ENCODE measurements around the gene SPIB.
"Not testable (repeated sequence)": the region's sequence is repeated elsewhere in the genome, so short reads cannot be mapped to it uniquely, and the experiment has no call there.

The SPIB gene

DNA sequence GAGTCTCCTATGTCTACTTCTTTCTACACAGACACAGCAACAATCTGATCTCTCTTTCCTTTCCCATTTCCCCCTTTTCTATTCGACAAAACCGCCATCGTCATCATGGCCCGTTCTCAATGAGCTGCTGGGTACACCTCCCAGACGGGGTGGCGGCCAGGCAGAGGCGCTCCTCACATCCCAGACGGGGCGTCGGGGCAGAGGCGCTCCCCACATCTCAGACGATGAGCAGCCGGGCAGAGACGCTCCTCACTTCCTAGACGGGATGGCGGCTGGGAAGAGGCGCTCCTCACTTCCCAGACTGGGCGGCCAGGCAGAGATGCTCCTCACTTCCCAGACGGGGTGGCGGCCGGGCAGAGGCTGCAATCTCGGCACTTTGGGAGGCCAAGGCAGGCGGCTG, 27.8 kb upstream of the SPIB start:
- not testable (repeated sequence) for DNase-seq (ENCODE audit: low read depth in 2 of 2)

DNA sequence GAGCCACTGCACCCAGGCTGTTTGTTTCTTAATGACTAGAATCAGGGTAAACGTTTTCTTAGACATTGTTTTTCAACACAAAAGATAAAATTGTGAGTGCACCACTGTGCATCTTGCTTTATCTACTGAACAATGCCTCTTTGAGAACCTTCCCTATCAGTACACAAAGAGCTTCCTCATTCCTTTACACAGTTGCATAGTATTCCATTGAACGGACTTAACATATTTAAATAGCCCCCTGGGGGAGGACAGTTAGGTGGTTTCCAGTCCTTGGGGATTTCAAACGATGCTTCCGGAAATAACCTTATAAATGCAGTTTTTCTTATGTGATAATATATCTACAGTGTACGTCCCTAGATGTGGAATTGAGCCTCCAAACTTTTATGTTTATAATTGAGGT, 26.0 kb upstream of the SPIB start:
- DNase-seq (ENCODE audit: low read depth in 2 of 2), result no peak

DNA sequence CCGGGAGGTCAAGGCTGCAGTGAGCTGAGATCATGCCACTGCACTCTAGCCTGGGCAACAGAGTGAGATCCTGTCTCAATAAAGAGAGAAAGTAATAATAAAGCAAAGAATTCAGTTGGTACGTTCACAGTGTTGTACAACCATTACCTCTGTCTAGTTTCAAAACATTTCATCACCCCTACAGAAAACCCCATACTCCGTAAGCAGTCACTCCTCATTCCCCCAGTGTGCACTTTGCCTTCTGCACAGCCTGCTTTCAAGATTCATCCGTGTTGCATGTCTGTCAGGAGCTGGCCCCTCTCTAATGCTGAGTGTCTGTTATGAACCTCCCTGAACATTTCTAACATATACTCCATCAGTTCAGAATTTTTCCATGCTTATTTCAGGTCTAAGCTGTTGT, 25.1 kb upstream of the SPIB start:
- DNase-seq (ENCODE audit: low read depth in 2 of 2), result no peak

DNA sequence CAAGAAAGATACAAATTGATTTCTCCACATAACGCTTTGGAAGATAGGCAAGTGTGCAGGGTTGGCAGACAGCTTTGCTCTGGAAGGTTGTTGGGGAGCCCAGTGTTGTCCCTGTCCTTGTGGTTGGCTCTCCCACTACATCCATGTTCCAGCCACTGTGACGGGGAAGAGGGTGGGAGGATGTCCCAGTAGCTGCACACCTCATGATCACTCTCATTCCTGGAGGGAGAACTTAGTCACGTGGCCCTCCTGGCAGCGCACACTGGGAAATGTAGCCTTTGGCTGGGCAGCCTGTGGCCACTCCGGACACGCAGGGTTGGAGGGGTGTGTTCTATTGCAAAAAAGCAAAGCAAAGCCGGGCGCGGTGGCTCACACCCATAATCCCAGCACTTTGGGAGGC, 24.7 kb upstream of the SPIB start:
- no peak for DNase-seq (ENCODE audit: low read depth in 2 of 2)

DNA sequence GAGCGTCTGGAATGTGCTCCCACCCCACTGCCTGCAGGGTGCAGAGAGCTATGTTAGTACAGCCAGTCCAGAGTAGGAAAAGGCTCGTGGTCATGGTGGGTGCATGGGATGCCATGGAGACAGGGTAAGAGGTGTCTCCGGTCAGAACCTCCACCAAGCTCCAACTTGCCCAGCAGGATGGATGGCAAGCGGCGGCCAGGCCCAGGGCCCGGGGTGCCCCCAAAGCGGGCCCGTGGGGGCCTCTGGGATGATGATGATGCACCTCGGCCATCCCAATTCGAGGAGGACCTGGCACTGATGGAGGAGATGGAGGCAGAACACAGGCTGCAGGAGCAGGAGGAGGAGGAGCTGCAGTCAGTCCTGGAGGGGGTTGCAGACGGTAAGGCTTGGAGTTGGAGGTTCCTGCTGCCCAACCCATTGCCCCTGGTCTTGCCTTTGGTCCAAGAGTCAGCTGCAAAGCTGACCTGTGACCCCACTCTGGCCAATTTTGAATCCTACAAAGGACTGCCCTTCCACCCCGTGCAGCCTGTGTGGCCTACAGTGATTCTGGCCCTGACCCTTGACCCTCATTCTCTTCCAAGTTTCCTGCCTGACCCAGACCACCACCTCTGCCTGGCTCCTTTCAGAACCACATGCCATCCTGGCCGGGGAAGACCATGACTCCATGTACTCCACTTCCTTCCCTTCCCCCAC, 19.9 kb upstream of the SPIB start:
- DNase-seq (ENCODE audit: low read depth in 2 of 2), result no peak

DNA sequence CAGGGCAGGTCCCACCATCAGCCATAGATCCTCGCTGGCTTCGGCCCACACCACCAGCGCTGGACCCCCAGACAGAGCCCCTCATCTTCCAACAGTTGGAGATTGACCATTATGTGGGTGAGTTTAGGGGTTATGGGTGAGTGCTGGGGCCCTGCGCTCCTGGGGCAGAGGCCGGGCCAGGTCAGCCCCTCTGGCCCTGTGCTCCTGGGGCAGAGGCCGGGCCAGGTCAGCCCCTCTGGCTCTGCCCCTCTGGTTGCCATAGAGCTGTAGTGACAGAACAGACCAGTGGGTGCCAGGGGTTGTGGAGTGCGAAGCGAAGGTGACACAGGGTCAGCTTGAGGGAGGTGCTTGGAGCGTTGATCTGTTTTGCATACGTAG, 19.4 kb upstream of the SPIB start:
- DNase-seq (ENCODE audit: low read depth in 2 of 2), result no peak

DNA sequence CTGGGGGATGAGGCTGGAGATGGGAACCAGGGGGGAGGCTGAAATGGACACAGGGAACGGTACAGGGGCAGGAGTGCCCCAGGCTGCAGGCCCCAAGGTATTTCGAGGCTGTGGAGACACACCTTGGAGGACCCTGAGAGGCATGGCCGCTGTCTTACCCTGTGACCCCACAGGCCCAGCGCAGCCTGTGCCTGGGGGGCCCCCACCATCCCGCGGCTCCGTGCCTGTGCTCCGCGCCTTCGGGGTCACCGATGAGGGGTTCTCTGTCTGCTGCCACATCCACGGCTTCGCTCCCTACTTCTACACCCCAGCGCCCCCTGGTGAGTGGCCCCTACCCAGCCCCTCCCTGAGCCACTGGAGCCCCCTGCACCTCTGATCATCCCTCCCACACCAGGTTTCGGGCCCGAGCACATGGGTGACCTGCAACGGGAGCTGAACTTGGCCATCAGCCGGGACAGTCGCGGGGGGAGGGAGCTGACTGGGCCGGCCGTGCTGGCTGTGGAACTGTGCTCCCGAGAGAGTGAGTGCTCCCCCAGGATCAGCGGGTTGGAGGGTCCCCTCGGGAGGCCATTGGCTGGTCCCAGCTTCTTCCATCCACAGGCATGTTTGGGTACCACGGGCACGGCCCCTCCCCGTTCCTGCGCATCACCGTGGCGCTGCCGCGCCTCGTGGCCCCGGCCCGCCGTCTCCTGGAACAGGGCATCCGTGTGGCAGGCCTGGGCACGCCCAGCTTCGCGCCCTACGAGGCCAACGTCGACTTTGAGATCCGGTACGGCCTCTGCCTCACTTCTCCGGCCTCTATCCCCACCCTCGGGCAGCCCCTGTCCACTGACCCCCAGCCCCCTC, 16.9 kb upstream of the SPIB start:
- no peak for DNase-seq (ENCODE audit: low read depth in 2 of 2)

DNA sequence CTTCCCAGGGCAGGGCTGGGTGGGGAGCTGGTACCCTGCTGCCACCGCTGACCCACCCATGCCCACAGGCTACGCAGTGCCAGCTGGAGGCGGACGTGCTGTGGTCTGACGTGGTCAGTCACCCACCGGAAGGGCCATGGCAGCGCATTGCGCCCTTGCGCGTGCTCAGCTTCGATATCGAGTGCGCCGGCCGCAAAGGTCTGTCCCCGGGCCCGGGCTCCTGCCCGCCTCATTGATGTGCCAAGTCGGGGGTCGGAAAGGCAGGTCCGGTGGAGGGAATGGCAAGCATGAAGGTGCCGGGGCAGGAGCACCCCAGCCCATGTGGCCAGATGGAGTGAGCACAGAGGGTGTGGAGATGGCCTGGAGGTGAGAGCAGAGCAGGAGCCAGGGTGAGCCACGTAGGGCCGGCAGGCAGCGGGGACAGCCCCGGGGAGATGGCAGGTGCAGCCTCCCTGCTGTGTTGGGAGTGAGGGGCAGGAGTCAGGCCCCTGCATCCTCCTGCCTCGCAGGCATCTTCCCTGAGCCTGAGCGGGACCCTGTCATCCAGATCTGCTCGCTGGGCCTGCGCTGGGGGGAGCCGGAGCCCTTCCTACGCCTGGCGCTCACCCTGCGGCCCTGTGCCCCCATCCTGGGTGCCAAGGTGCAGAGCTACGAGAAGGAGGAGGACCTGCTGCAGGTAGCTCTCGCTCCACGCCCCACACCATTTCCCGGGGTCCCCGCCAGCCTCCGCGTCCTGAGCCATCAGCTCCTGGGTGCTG, 16.0 kb upstream of the SPIB start:
- no peak for DNase-seq (ENCODE audit: low read depth in 2 of 2)

DNA sequence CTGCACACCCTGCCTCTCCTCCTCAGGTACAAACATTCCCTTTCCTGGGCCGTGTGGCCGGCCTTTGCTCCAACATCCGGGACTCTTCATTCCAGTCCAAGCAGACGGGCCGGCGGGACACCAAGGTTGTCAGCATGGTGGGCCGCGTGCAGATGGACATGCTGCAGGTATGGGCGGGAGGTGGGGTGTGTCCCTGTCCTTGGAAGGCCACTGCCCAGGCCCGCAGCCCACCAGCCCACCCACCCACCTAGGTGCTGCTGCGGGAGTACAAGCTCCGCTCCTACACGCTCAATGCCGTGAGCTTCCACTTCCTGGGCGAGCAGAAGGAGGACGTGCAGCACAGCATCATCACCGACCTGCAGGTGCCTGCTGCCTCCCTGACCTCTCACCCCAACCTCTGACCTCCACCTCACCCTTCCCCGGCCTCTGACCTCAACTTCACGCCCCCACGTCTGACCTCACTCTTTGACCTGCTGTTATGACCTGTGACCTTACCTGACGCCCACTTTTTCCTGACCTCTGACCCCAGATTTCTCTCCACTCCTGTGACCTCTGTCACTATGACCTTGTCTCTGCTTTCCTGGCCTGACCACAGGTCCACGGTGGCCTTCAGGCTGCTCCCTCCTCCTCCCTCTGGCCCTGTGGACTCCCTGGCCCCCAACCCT, 12.4 kb upstream of the SPIB start:
- DNase-seq (ENCODE audit: low read depth in 2 of 2), result no peak

DNA sequence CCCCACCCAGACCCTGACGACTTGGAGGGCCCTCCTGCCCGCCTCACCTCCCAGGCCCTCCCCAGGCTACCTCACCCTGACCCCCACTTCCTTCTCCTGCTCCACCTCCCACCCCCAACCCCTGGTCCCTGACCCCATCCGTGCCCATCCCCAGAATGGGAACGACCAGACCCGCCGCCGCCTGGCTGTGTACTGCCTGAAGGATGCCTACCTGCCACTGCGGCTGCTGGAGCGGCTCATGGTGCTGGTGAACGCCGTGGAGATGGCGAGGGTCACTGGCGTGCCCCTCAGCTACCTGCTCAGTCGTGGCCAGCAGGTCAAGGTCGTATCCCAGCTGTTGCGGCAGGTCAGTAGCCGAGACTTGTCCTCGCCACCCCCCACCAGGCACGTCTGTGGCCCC, 11.9 kb upstream of the SPIB start:
- no peak for DNase-seq (ENCODE audit: low read depth in 2 of 2)

DNA sequence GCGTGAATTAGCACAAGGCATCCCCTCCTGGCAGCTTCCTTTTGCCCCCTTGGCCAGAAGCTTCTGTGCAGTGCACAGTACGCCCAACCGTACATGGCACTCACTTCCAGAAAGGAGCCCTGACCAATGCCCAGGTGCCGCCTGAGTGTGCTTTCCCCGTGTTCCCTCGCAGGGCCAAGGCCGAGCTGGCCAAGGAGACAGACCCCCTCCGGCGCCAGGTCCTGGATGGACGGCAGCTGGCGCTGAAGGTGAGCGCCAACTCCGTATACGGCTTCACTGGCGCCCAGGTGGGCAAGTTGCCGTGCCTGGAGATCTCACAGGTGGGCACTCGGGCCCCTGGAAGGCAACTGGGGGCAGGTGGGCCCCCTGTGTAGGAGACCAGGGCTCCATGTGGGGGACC, 9.4 kb upstream of the SPIB start:
- DNase-seq (ENCODE audit: low read depth in 2 of 2), result no peak

DNA sequence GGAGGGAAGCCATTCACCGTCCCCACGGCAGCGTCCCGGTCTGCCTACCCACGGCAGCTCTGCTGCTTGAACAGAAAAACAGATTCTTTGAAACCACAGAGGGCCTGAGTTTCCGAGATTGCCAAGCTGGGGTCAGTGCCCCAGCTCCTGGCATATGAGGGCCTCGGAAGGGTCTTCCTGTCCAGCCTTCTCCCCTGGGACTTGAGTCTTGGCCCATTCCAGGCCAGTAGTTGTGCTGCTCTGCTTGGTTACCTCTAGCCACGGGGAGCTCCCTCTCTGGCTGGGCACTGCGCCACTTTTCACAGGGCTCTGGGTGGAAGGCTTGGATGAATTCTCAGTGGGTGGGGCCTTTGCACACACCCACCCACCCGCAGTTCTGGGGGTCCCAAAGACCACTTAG, 8.6 kb upstream of the SPIB start:
- DNase-seq (ENCODE audit: low read depth in 2 of 2), result no peak

DNA sequence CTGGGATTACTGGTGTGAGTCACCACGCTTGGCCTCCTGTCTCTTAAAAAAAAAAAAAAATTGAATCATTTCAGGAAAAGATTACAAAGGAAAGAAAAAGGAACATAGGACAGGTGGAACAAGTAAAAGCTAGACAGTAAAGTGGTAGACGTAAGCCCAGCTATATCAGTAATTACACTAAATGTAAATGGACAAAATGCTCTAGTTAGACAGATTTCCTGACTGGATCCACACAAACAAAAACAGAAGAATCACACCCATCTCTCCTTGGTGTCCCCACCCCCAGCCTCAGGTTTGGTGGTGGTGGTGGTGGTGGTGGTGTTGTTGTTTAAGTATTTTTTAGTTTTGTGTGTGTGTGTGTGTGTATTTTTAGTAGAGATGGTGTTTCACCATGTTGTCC, 6.3 kb upstream of the SPIB start:
- no peak for DNase-seq (ENCODE audit: low read depth in 2 of 2)

DNA sequence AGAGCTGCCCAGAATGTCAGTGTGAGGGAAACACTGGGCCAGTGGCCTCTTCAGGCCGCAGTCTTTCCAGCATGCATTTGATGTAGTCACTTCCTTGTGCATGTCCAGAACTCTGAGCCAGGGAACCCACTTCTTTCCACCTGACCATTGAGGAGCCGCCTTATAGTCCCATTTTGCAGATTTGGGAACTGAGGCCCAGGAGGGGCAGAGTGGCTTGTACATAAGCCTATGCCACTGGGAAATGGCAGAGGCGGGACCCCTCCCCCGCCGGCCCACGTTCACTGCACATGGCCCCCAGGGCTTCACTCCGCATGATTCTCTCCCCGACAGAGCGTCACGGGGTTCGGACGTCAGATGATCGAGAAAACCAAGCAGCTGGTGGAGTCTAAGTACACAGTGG, 5.6 kb upstream of the SPIB start:
- no peak for DNase-seq (ENCODE audit: low read depth in 2 of 2)

DNA sequence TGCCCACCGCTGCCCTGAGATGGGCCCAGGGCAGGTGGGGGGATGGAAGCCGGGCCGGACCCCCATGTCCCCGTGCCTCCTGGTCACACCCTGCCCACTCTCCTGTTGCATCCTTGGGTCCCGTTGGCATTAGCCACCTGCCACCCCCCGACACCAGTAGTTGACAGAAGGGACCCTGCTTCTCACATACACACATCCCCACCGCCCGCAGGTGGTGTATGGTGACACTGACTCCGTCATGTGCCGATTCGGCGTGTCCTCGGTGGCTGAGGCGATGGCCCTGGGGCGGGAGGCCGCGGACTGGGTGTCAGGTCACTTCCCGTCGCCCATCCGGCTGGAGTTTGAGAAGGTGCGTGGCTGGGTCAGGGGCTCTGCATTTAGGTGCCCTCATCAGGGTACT, 5.2 kb upstream of the SPIB start:
- DNase-seq (ENCODE audit: low read depth in 2 of 2), result no peak

DNA sequence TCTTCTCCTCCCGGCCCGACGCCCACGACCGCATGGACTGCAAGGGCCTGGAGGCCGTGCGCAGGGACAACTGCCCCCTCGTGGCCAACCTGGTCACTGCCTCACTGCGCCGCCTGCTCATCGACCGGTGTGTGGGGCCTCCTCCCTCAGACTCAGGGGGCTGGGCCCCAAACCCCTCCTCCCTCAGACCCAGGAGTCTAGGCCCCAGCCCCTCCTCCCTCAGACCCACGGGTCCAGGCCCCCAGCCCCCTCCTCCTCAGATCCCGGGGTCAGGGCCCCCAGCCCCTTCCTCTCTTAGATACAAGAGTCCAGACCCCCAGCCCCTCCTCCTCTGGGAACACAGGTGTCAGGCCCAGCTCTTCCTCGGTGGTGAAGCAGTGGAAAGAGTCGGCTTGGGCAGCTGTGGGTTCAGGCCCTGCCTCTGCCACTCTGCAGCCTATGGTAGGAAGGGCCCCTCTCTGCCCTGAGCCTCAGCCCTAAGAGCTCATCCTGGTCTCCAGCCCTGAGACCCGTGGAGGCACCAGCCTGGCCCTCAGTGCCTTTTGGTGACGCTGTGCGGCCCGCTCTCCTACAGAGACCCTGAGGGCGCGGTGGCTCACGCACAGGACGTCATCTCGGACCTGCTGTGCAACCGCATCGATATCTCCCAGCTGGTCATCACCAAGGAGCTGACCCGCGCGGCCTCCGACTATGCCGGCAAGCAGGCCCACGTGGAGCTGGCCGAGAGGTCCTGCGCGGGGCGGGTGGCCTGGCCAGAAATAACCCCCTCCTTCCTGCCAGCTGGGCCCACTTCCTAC, 3.7 kb upstream of the SPIB start:
- peak; percentile 51 to 53 for DNase-seq (ENCODE audit: low read depth in 2 of 2)

DNA sequence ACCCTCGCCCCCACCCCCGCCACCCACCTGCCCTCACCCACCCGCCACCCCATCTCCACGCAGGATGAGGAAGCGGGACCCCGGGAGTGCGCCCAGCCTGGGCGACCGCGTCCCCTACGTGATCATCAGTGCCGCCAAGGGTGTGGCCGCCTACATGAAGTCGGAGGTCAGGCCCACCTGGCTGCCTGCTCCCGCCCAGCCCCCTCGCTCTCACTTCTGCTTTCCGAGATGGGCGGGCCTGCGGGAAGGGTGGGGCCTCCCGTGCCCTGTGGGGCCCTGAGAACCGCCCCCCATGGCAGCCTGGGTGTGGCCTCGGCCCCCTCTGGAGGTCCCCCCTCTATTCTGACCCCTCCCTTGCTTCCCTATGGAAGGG, 3.1 kb upstream of the SPIB start:
- DNase-seq (ENCODE audit: low read depth in 2 of 2), result no peak

DNA sequence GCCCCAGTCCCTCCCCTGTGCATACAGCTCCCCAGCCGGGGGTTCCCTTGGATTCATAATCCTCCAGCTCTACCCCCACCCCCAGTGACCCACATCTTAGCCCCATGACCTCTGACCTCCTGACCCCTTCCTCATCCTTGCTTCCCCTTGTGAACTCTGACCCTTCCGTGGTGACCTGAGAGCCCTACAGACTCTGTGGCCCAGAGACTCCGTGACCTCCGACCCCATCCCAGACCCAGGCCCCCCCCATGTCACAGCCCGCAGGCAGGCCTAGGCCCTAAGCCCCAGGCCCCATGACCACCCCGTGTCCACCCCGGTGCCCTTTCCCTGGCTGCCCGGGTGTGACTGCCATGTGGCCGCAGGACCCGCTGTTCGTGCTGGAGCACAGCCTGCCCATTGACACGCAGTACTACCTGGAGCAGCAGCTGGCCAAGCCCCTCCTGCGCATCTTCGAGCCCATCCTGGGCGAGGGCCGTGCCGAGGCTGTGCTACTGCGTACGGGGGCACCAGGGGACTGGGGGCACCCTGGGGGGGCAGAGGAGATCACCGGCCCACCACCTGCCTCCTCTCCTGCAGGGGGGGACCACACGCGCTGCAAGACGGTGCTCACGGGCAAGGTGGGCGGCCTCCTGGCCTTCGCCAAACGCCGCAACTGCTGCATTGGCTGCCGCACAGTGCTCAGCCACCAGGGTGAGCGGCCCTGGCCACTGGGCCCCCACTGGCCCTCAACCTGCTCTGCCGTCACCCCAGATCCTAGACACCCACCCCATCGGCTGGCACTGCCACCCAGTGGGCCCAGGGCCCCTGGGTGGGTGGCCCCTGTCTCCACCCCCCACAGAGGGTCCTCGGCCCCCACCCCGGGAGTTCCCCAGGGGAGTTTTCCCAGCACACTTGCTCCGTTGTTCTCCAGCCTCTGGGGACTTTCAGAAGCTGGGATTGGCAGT, 2.4 kb upstream of the SPIB start:
- no peak for DNase-seq (ENCODE audit: low read depth in 2 of 2)

DNA sequence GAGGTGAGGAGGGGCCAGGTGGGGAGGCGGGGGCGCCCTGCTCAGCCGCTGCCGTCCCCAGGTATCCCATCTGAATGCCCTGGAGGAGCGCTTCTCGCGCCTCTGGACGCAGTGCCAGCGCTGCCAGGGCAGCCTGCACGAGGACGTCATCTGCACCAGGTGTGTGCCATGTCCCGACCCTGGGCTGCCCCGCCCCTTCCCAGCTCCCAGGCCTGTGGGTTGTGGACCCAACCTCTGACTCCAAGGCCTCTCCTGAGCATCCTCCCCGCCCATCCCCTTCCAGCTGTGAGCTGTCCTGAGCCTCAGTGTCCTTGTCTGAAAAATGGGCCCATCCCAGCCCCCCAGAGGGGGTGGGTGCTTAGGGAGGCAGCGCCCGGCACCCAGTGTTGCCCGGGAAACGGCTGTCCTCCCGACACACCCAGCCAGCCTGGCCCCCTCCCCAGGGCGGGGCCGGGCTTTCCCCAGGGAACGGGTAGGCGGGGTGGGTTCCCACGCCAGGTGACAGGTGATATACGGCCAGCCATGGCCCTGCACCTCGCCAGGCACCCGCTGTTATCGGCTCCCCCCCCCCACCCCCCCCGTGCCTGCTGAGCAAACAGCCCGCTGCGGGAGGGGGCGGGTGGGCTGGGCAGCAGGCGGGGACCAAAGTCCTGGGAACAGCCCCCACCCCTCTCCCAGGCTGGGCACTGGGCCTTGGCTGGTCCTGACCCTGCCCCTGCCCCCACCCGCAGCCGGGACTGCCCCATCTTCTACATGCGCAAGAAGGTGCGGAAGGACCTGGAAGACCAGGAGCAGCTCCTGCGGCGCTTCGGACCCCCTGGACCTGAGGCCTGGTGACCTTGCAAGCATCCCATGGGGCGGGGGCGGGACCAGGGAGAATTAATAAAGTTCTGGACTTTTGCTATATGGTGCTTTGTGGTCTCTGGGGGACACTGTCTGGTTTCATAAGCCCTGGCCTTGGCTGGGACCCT, 1.3 kb upstream of the SPIB start:
- DNase-seq (ENCODE audit: low read depth in 2 of 2), result no peak

All from activated CD8-positive, alpha-beta memory T cell treated with anti-CD3 and anti-CD28 coated beads for 4 hours (primary cell).